GM23338 (cell line): Measurements from ENCODE around the gene CNN3. TPM values are rescaled to one million over a fixed set of nuclear protein-coding genes. Genes with fewer than 3 reads are reported as not detected.
A peak's percentile ranks its signal among the peaks of the same experiment; 100 is the strongest.

Experiments used
- ATAC-seq: fragments of 200-7000 bp; cut with Tn5 transposase; 3 replicates; pipeline ENCODE4 v1.9.1; 2020
- DNase-seq: peaks from one replicate; pipeline ENCODE4 v3.0.0-alpha.2; 2015; ENCODE audit warnings: low spot score
- H2AFZ ChIP-seq: fragments of 200-600 bp; sonication (generic); 2 replicates; pipeline ENCODE4 v1.8.0; 2016; ENCODE audit warnings: antibody characterized with exemption, mild to moderate bottlenecking, moderate library complexity
- H3F3A ChIP-seq: fragments of 200-600 bp; sonication (generic); replicated peaks from 2 replicates; pipeline ENCODE4 v1.8.0; 2017; ENCODE audit warnings: antibody characterized with exemption, mixed run types, low read depth
- H3K27ac ChIP-seq: fragments of 200-600 bp; sonication (generic); 2 replicates; pipeline ENCODE4 v1.6.1; 2016; ENCODE audit warnings: low read depth
- H3K27me3 ChIP-seq: fragments of 200-600 bp; sonication (generic); 2 replicates; pipeline ENCODE4 v1.8.0; 2016; ENCODE audit warnings: mild to moderate bottlenecking, mixed run types, moderate library complexity; ENCODE audit not compliant: insufficient read depth
- H3K36me3 ChIP-seq: fragments of 200-600 bp; sonication (generic); 2 replicates; pipeline ENCODE4 v1.8.0; 2016; ENCODE audit warnings: mild to moderate bottlenecking; ENCODE audit not compliant: insufficient read depth
- H3K4me1 ChIP-seq: fragments of 200-600 bp; sonication (generic); 2 replicates; pipeline ENCODE4 v1.8.0; 2016; ENCODE audit warnings: mild to moderate bottlenecking, moderate library complexity; ENCODE audit not compliant: insufficient read depth
- H3K4me2 ChIP-seq: fragments of 200-600 bp; sonication (generic); 2 replicates; pipeline ENCODE4 v1.7.1; 2017; ENCODE audit warnings: mixed run types
- H3K4me3 ChIP-seq: fragments of 200-600 bp; sonication (generic); 2 replicates; pipeline ENCODE4 v1.6.1; 2016; ENCODE audit warnings: mixed run types
- H3K79me2 ChIP-seq: fragments of 200-600 bp; sonication (generic); replicated peaks from 2 replicates; pipeline ENCODE4 v1.8.0; 2017; ENCODE audit warnings: mild to moderate bottlenecking; ENCODE audit not compliant: insufficient read depth
- H3K9me2 ChIP-seq: fragments of 200-600 bp; sonication (generic); 2 replicates; pipeline ENCODE4 v1.8.0; 2017; ENCODE audit not compliant: insufficient read depth
- H4K20me1 ChIP-seq: fragments of 200-600 bp; sonication (generic); replicated peaks from 2 replicates; pipeline ENCODE4 v1.8.0; 2017; ENCODE audit warnings: mild to moderate bottlenecking; ENCODE audit not compliant: insufficient read depth
- H3K27ac Mint-ChIP-seq: 2 replicates; pipeline ENCODE4 v1.8.0; 2020; ENCODE audit warnings: inconsistent platforms, mild to moderate bottlenecking, moderate library complexity, mixed read lengths
- H3K27me3 Mint-ChIP-seq: 3 replicates; pipeline ENCODE4 v1.8.0; 2022; ENCODE audit warnings: low read depth, mild to moderate bottlenecking, moderate library complexity, mixed read lengths, inconsistent platforms; ENCODE audit not compliant: insufficient read depth, poor library complexity
- H3K36me3 Mint-ChIP-seq: 3 replicates; pipeline ENCODE4 v1.8.0; 2021; ENCODE audit warnings: low read depth, mild to moderate bottlenecking, inconsistent platforms, moderate library complexity, mixed read lengths
- H3K4me1 Mint-ChIP-seq: 3 replicates; pipeline ENCODE4 v1.8.0; 2020; ENCODE audit warnings: mild to moderate bottlenecking, inconsistent platforms, mixed read lengths
- H3K4me3 Mint-ChIP-seq: 3 replicates; pipeline ENCODE4 v1.8.0; 2021; ENCODE audit warnings: moderate library complexity, mild to moderate bottlenecking, inconsistent platforms, mixed read lengths
- H3K9me3 Mint-ChIP-seq: 3 replicates; pipeline ENCODE4 v1.8.0; 2020; ENCODE audit warnings: moderate library complexity, mild to moderate bottlenecking, inconsistent platforms, mixed read lengths
- CREB1 ChIP-seq: fragments of 250-450 bp; sonication (Bioruptor Pico); IDR thresholded peaks from 2 replicates; pipeline ENCODE4 v1.5.0; 2020; ENCODE audit warnings: low read depth, mild to moderate bottlenecking, moderate library complexity
- EZH2phosphoT487 ChIP-seq: fragments of 200-600 bp; sonication (generic); IDR thresholded peaks from one replicate; pipeline ENCODE4 v1.8.1; 2018; ENCODE audit warnings: antibody characterized with exemption; ENCODE audit not compliant: unreplicated experiment
- ZNF462 ChIP-seq: fragments of 250-450 bp; sonication (Bioruptor Pico); IDR thresholded peaks from 2 replicates; pipeline ENCODE4 v1.5.0; 2020; ENCODE audit warnings: mild to moderate bottlenecking, moderate library complexity
- polyA plus RNA-seq: library from polyadenylated mRNA; unstranded; fragments of >200 nt; fragmentation: Nextera tagmentation; extraction: Ambion mirVana; gene quantifications from 2 replicates; pipeline ENCODE4 v1.2.1, GENCODE V29; 2016
- total RNA-seq: library from RNA; depleted of rRNA; stranded (reverse); fragments of >200 nt; shearing (Covaris generic); gene quantifications from 2 replicates; pipeline ENCODE4 v1.2.3, GENCODE V29; 2014

Gene CNN3
- total and polyA plus RNA-seq, 2 experiments from 2014 or later, result 220 to 312 TPM

DNA sequence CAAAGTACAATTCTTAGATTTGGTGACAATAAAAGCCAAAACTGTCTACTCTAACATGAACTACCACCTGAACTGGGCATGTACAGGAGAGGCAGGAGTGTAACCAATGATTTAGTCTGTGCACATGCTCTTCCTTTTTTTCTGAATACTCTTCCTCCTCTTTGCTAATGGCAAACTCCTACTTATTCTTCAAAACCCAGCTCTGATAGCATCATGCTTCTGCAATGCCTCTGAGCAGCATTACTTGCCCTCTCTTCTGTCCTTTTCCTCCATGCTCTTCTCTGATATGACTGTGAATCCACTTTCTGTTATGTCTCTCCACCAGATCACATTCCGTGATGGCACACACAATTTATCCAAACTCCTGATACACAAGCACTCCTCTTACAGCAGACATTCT is 31.4 kb downstream of the CNN3 start:
- Mint-ChIP-seq H3K27me3 (peaks cover 1% of the 10 kb centered on the region), H3K4me1 (peaks cover 12% of the 10 kb centered on the region; the same call in 2 of the 3 replicates), H3K9me3 (no peaks in the 10 kb centered on the region), H3K4me3 (no peak overlapping the region), H3K36me3 (peaks cover 51% of the 10 kb centered on the region), H3K27ac (no peak overlapping the region)
- Histone ChIP-seq H3K79me2 (no peaks in the 10 kb centered on the region), H3K27ac (no peak overlapping the region), H2AFZ (no peak overlapping the region), H3F3A (no peaks in the 10 kb centered on the region), H4K20me1 (peaks cover 13% of the 10 kb centered on the region; the same call in 1 of the 2 replicates), H3K36me3 (peaks cover 44% of the 10 kb centered on the region), H3K4me3 (no peak overlapping the region), H3K9me2 (no peaks in the 10 kb centered on the region), H3K4me1 (no peaks in the 10 kb centered on the region), H3K27me3 (no peaks in the 10 kb centered on the region), H3K4me2 (no peak overlapping the region)
- no peak for DNase-seq
- ATAC-seq, result no peak
- TF ChIP-seq EZH2phosphoT487 (no peak), ZNF462 (no peak)

- TF ChIP-seq CREB1, result no peak
Measured at GRCh38 chr1:94894630-94895029, 32.3 kb downstream of the CNN3 start.

More at GRCh38 chr1:94894630-94895029, 32.3 kb downstream of the CNN3 start:
- no peak overlapping the region for H3K4me3 ChIP-seq
- no peak overlapping the region for H3K27ac ChIP-seq
- peaks cover 13% of the 10 kb centered on the region; the same call in 1 of the 2 replicates for H4K20me1 ChIP-seq
- H3F3A ChIP-seq, result no peaks in the 10 kb centered on the region
- H3K27ac Mint-ChIP-seq, result no peak overlapping the region
- H3K4me3 Mint-ChIP-seq, result no peak overlapping the region
- H3K27me3 Mint-ChIP-seq, result peaks cover 2% of the 10 kb centered on the region
- H3K9me3 Mint-ChIP-seq, result no peaks in the 10 kb centered on the region
- H3K79me2 ChIP-seq, result no peaks in the 10 kb centered on the region
- peaks cover 46% of the 10 kb centered on the region for H3K36me3 Mint-ChIP-seq
- DNase-seq (peak; percentile 56), ATAC-seq (peak; percentile 85)
- H3K4me2 ChIP-seq, result no peak overlapping the region
- H3K4me1 Mint-ChIP-seq, result peaks cover 16% of the 10 kb centered on the region
- H3K36me3 ChIP-seq, result peaks cover 36% of the 10 kb centered on the region
- H2AFZ ChIP-seq, result no peak overlapping the region
- H3K4me1 ChIP-seq, result no peaks in the 10 kb centered on the region
- no peaks in the 10 kb centered on the region for H3K27me3 ChIP-seq
- H3K9me2 ChIP-seq, result no peaks in the 10 kb centered on the region
